ENCODE data around the gene ACSL4. TPM values are rescaled to one million over a fixed set of nuclear protein-coding genes. Genes with fewer than 3 reads are reported as not detected.

Gene ACSL4
- total RNA-seq, 1 experiment from 2014 or later: 38.3 TPM

GRCh38 chrX:109774136-109774535 lies 41.1 kb upstream of the ACSL4 start:
- intact Hi-C loops (cut with micrococcal nuclease; ENCODE audit: unreplicated experiment): no loop called here
- H3K4me3 Mint-ChIP-seq (ENCODE audit: unreplicated experiment): no peak overlapping the region
- H3K36me3 ChIP-seq (ENCODE audit: control insufficient read depth, insufficient read depth, low read length): no peaks in the 10 kb centered on the region
- ChIA-PET POLR2A (no interaction called here), CTCF (no interaction called here)
- H3K4me1 ChIP-seq: no peaks in the 10 kb centered on the region
- H3K27me3 Mint-ChIP-seq (ENCODE audit: insufficient read depth, unreplicated experiment): no peaks in the 10 kb centered on the region
- H3K4me1 Mint-ChIP-seq (ENCODE audit: low read depth, unreplicated experiment): no peaks in the 10 kb centered on the region
- TF ChIP-seq CTCF (IDR thresholded peaks at IDR 0.05; ENCODE audit: insufficient read depth in 1 of 2, low read depth in 1 of 2, low read length in 1 of 2, severe bottlenecking in 1 of 2, unreplicated experiment in 1 of 2): no peak
- H3K9me3 ChIP-seq: no peaks in the 10 kb centered on the region
- H3K9me3 Mint-ChIP-seq (ENCODE audit: unreplicated experiment): no peaks in the 10 kb centered on the region
- H3K27ac Mint-ChIP-seq (ENCODE audit: unreplicated experiment): no peak overlapping the region
- DNase-seq: no peak
- H3K27me3 ChIP-seq (replicated peaks; ENCODE audit: control insufficient read depth, insufficient read depth, low read length): no peaks in the 10 kb centered on the region
- no peak overlapping the region for H3K4me3 ChIP-seq (ENCODE audit: low read depth, low read length)
- BruUV-seq (replicated peaks): no TSS peak
- H3K36me3 Mint-ChIP-seq (ENCODE audit: insufficient read depth, unreplicated experiment): no peaks in the 10 kb centered on the region

GRCh38 chrX:109773374-109773773 lies 40.3 kb upstream of the ACSL4 start:
- no peak for TF ChIP-seq CTCF (IDR thresholded peaks at IDR 0.05; ENCODE audit: insufficient read depth in 1 of 2, low read depth in 1 of 2, low read length in 1 of 2, severe bottlenecking in 1 of 2, unreplicated experiment in 1 of 2)
- ChIA-PET CTCF (no interaction called here), POLR2A (no interaction called here)
- no peaks in the 10 kb centered on the region for H3K27me3 ChIP-seq (replicated peaks; ENCODE audit: control insufficient read depth, insufficient read depth, low read length)
- DNase-seq: no peak
- H3K36me3 ChIP-seq (ENCODE audit: control insufficient read depth, insufficient read depth, low read length): no peaks in the 10 kb centered on the region
- Mint-ChIP-seq H3K36me3 (ENCODE audit: insufficient read depth, unreplicated experiment) (no peaks in the 10 kb centered on the region), H3K4me1 (ENCODE audit: low read depth, unreplicated experiment) (no peaks in the 10 kb centered on the region), H3K4me3 (ENCODE audit: unreplicated experiment) (no peak overlapping the region), H3K27me3 (ENCODE audit: insufficient read depth, unreplicated experiment) (no peaks in the 10 kb centered on the region), H3K27ac (ENCODE audit: unreplicated experiment) (no peak overlapping the region), H3K9me3 (ENCODE audit: unreplicated experiment) (no peaks in the 10 kb centered on the region)
- intact Hi-C loops (cut with micrococcal nuclease; ENCODE audit: unreplicated experiment): no loop called here
- no TSS peak for BruUV-seq (replicated peaks)
- H3K9me3 ChIP-seq: no peaks in the 10 kb centered on the region
- no peak overlapping the region for H3K4me3 ChIP-seq (ENCODE audit: low read depth, low read length)
- H3K4me1 ChIP-seq: no peaks in the 10 kb centered on the region

GRCh38 chrX:109770780-109771179 lies 37.7 kb upstream of the ACSL4 start:
- Mint-ChIP-seq H3K4me1 (ENCODE audit: low read depth, unreplicated experiment) (no peaks in the 10 kb centered on the region), H3K36me3 (ENCODE audit: insufficient read depth, unreplicated experiment) (no peaks in the 10 kb centered on the region), H3K27me3 (ENCODE audit: insufficient read depth, unreplicated experiment) (peaks cover 4% of the 10 kb centered on the region), H3K9me3 (ENCODE audit: unreplicated experiment) (no peaks in the 10 kb centered on the region), H3K27ac (ENCODE audit: unreplicated experiment) (no peak overlapping the region), H3K4me3 (ENCODE audit: unreplicated experiment) (no peak overlapping the region)
- BruUV-seq (replicated peaks): no TSS peak
- Histone ChIP-seq H3K4me1 (no peaks in the 10 kb centered on the region), H3K36me3 (ENCODE audit: control insufficient read depth, insufficient read depth, low read length) (no peaks in the 10 kb centered on the region), H3K4me3 (ENCODE audit: low read depth, low read length) (no peak overlapping the region), H3K9me3 (no peaks in the 10 kb centered on the region), H3K27me3 (replicated peaks; ENCODE audit: control insufficient read depth, insufficient read depth, low read length) (no peaks in the 10 kb centered on the region)
- CTCF ChIA-PET: no interaction called here
- no peak for DNase-seq
- intact Hi-C loops (cut with micrococcal nuclease; ENCODE audit: unreplicated experiment): no loop called here
- TF ChIP-seq CTCF (IDR thresholded peaks at IDR 0.05; ENCODE audit: insufficient read depth in 1 of 2, low read depth in 1 of 2, low read length in 1 of 2, severe bottlenecking in 1 of 2, unreplicated experiment in 1 of 2): no peak
- POLR2A ChIA-PET: no interaction called here

Data from Caco-2 (cell line).